Esophagus squamous epithelium (tissue), 4 donors: Measurements from ENCODE around the gene TTC24.

Experiments used
- POLR2A ChIP-seq, 4 donors: fragments of 450-650 bp; IDR thresholded peaks; one replicate each; pipeline ENCODE4 v1.6.1; 2017; ENCODE audit warnings: antibody characterized with exemption in 4 of 4, mild to moderate bottlenecking in 4 of 4, moderate library complexity in 3 of 4
- TF ChIP-seq, protein P1 (sequence below), 6 experiments: fragments of 450-650 bp in 4 of 6; fragments of 200-600 bp in 2 of 6; sonication (generic) in 2 of 6; IDR thresholded peaks; one replicate each; pipeline ENCODE4 v1.5.1; 2016 to 2019; ENCODE audit warnings: antibody characterized with exemption in 6 of 6, mild to moderate bottlenecking in 4 of 6, moderate library complexity in 4 of 6

DNA sequence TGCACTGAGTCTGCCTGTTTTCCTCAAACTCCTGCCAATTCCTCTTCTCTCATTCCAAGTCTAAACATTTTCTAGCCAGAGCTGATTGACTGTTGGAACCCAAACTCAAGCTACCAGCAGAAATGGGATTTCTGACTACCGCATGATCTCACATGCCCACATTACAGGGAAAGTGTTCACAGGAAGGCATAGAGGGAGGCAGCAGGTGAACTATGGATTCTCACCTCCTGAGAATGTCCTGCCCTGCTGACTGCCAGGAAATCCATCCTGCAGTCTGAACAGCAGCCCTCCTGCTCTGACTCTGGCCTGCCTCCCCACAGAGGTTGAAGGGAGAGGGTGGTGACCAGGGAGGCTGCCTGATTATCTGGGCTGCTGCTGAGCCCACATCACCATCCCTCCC, 29.7 kb upstream of the TTC24 start:
- TF ChIP-seq, protein P1, sequence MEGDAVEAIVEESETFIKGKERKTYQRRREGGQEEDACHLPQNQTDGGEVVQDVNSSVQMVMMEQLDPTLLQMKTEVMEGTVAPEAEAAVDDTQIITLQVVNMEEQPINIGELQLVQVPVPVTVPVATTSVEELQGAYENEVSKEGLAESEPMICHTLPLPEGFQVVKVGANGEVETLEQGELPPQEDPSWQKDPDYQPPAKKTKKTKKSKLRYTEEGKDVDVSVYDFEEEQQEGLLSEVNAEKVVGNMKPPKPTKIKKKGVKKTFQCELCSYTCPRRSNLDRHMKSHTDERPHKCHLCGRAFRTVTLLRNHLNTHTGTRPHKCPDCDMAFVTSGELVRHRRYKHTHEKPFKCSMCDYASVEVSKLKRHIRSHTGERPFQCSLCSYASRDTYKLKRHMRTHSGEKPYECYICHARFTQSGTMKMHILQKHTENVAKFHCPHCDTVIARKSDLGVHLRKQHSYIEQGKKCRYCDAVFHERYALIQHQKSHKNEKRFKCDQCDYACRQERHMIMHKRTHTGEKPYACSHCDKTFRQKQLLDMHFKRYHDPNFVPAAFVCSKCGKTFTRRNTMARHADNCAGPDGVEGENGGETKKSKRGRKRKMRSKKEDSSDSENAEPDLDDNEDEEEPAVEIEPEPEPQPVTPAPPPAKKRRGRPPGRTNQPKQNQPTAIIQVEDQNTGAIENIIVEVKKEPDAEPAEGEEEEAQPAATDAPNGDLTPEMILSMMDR (IDR thresholded peaks at IDR 0.05), result no peak
- TF ChIP-seq POLR2A (IDR thresholded peaks at IDR 0.05), result no peak
